HG03442 (cell line): ENCODE measurements around the gene UBR3.

Experiments
- ATAC-seq: cut with Tn5 transposase; IDR thresholded peaks from one replicate; pipeline ENCODE4 v1.9.1; 2021; ENCODE audit warnings: mild to moderate bottlenecking, moderate library complexity; ENCODE audit not compliant: unreplicated experiment

UBR3 gene

DNA sequence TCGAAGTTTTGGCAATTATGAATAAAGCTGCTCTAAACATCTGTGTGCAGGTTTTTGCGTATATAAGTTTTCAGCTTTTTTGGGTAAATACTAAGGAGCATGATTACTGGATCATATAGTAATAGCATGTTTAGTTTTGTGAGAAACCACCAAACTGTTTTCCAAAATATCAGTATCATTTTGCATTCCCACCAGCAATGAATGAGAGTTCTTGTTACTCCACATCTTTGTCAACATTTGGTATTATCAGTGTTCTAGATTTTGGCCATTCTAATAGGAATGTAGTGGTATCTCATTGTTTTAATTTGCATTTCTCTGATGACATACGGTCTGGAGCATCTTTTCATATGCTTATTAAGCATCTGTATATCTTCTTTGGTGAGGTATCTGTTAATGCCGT, 207.3 kb downstream of the UBR3 start:
- ATAC-seq: no peak

DNA sequence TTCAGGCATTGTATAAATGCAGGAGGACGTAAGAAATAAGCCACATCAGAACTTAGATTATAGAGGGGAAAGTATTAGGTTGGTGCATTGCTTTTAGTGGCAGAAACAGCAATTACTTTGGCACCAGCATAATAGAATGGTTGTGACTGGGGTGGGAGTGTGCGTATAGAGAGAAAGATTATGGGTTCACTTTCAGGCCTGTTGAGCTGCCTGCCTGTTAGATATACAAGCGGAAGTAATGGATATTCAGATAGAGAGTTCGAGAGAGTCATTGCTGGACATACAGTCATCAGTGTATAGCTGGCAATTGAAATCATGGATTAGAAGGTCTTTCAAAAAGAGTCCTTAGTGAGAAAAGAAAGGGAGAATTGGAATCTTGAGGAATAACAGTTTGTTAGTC, 211.5 kb downstream of the UBR3 start:
- no peak for ATAC-seq

DNA sequence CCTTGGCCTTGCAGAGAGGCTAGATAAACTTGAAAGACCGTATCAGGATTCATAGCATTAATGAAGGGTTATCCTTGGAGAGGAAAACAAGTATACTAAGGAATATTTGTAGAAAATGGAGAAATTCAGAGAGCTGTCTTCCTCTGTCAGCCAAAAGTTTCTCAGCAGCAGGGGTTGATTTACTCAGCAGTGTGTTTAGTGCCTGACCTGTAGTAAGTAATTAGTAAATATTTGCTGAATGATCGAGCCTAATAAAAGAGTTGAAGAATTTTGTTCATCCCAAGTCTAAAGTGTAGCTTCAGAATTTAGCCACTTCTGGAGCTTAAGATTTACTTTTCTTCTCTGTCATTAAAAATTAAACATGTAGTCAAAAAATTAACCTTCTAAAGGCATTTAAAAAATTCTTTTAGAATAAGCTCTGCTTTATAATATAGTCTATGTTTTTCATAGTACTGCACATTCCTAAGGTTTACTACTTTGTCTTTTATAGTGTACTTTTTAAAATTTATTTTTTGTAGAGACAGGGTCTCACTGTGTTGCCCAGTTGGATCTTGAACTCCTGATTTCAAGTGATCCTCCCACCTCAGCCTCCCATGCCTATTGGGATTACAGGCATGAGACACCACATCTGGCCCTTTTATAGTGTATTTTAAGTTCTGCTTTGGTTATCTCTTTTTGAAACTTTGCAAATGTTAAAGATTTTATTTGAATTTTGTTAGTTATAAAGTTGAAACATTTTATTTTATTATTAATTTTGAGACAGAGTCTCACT, 212.3 kb downstream of the UBR3 start:
- no peak for ATAC-seq

DNA sequence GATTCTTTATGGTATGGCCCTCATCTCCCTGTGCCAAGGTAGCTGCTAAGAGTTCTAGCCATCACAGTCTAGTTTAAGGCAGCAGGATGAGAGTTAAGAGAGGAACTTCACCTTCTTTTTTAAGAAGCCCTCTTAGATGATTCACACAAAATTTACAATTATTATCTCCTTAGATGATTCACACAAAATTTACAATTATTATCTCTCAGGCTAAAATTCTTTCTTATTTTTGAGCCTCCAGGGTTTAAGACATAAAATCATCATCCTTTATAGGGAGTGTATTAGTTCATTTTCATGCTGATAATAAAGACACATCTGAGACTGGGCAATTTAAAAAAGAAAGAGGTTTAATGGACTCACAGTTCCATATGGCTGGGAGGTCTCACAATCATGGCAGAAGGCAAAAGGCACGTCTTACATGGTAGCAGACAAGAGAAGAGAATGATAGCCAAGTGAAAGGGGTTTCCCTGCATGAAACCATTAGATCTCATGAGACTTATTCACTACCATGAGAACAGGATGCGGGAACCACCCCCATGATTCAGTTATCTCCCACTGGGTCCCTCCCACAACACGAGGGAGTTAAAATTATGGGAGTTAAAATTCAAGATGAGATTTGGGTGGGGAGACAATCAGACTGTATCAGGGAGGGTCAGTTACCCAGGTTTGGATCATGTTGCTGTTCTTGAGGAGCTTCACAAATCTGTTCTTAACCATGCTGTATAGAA, 217.7 kb downstream of the UBR3 start:
- ATAC-seq: no peak

DNA sequence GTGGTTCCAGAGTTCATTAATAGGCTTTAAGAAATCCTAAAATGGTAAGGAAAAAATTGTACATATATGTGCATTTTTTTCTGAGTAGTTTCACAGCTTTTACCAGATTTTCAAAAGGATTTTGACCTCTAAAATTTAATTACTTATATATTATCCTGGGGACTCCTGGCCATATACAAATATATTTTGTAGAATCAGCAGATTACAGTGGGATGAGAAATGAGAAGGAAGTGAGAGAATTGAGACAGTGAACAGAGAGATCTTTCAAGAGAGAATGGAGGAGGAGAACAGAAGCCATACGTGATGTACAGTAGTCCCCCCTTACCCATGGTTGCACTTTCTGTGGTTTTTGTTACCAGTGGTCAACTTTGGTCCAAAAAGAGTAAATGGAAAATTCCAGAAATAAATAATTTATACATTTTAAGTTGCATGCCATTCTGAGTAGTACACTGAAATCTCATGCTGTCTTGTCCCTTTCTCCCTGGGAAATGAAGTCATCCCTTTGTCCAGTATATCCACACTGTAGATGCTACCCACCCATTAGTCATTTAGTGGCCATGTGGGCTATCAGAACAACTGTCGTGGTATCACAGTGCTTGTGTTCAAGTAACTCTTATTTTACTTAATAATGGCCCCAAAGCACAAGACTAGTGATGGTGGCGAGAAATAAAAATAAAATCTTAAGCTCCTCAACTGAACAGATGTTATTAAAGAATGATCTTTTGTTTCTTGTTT, 220.2 kb downstream of the UBR3 start:
- ATAC-seq: no peak

DNA sequence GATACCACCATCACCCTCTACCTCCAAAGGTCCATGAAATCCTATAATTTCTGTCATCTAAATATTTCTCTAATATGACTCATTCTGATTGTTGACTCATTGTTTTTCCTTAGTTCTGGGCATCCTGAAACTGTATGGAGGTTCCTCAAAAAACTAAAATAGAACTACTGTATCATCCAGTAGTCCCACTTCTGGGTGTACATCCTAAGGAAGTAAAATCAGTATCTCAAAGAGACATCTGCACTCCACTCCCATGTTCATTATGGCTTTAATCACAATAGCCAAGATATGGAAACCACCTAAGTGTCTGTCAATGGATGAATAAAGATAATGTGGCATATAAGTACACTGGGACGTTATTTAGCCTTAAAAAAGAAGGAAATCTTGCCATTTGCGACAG, 224.9 kb downstream of the UBR3 start:
- no peak for ATAC-seq

DNA sequence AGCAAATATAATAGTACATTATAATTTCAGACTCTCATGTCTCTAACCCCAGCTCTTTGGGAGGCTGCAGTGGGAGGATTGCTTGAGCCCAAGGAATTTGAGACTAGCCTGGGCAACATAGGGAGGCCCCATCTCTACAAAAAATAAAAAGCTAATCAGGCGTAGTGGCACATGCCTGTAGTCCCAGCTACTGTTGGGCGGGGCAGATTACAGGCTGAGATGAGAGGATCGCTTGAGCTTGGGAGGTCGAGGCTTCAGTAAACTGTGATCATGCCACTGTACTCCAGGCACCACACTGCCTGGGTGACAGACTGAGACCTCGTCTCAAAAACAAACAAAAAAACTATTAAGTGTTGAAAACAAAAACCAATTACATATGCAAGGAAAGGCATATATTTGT, 227.7 kb downstream of the UBR3 start:
- no peak for ATAC-seq

DNA sequence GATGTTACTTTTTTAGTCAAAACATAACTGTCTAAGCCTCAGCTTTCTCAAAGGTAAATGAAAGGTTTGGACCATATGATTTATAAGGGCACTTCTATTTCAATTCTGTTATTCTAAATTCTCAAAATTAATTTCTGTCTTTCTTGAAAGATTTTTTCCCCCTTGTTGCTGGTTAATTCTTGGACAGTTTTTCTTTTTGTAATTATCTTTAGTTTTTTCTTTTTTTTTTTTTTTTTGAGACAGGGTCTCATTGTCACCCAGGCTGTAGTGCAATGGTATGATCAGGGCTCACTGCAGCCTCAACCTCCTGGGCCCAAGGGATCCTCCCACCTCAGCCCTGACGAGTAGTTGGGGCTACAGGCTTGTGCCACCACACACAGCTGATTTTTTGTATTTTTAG, 229.6 kb downstream of the UBR3 start:
- ATAC-seq: no peak

DNA sequence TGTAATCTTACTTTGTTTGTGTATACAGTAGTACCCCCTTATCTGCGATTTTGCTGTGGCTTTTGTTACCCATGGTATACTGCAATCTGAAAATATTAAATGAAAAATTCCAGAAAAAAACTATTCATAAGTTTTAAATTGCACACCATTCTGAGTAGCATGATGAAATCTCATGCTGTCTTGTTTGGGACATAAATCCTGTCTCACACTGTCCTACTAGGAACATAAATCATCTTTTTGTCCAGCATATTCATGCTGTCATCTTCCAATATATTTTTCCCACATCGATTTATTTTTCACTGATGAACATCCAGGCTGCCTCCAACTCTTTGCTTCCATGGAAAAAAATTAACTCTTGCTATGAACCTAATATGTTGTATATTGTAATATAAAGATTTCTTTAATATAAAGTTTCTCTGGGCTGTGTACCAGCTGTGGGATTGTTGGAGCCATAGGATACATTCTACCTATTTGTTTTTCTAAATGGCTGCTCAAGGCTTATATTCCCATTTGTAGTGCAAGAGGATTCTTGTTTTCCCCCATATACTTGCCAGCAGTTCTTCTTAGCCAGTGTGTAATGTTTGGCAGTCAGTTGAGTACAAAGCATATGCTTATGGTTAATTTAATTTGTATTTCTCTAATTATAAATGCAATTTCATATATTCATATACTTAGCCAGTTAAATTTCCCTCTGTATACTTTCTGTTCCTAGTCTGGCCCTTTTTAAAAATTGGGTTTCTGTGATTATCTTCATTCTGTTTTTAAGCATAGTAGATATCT, 236.4 kb downstream of the UBR3 start:
- ATAC-seq: no peak

DNA sequence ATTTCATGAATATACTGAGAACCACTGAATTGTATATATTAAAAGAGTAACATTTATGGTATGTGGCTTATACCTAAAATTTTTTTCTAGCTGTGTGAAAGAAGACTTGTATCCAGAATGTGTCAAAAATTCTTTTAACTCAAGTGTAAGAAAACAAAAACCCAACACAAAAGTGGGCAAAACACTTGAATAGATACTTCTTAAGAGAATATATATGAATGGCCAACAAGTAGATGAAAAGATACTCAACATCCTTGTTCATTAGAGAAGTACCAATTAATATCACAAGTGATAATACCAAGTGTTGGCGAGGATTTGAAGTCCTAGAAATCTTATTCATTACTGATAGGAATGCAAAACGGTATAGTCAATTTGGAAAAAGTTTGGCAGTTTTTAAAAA, 243.5 kb downstream of the UBR3 start:
- ATAC-seq: no peak

DNA sequence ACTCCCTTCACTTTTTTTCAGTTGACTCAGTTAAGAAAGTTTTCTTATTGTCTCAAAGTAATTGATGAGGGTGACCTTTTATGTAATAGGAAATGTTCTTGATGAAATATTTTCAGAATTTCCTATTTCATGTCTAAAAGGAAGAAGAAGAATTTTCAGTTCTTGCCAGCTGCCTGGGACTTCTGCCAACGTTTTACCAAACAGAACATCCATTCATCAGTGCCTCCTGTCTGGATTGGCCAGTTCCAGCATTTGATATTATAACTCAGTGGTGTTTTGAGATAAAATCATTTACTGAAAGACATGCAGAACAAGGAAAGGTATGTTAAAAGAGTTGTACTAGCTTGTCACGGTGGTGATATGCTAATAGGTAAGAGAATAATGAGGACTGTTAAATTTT, 246.0 kb downstream of the UBR3 start:
- ATAC-seq: no peak

DNA sequence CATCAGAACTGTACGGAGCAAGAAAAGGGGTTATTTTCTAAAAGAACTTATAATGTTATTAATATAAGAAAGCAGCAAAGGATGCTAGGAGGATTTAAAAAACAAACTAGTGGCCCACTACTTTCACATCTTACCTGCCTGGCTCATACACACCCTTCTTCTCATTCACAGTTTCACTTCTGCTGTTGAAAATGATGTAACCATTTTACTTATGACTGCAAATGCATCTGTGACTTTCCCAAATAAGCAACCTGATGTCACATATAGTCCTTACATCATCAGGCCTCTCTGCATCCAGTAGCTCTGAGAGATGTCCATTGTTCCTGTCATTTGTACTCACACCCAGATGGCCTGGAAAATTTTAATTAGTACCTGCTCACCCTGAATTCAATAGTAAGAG, 248.9 kb downstream of the UBR3 start:
- ATAC-seq: no peak

DNA sequence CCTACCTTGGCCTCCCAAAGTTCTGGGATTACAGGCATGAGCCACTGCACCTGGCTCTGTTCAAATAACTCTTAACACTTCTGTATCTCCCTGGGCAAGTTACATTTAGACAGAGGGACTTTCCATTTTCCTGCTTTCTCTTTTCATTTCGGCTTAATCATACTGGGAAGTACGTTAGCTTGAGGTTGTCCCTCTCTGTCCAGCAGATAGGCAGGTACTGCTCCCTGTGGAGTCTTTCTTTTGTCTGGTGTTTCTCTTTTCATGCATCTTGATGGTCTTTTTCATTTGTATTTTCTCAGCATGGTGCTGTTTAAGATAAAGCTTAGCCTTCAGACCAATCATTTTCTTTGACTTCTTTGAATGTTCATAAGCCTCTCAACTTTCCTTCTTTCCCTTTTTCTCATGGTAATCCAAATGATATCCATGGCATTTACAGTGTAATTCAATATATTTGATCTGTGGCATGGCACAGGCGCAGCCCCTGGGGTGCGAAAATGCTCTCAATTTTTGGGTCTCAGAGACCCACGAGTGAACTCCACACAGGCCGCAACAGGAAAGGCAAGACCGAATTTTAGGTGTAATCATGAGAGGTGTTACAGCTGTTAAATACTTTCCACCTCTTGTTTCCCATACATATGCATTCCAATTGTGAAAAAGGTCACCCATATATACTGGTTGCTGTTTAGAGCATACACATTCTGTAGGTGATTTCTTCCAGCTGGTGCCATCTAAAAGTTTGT, 250.7 kb downstream of the UBR3 start:
- ATAC-seq: no peak

DNA sequence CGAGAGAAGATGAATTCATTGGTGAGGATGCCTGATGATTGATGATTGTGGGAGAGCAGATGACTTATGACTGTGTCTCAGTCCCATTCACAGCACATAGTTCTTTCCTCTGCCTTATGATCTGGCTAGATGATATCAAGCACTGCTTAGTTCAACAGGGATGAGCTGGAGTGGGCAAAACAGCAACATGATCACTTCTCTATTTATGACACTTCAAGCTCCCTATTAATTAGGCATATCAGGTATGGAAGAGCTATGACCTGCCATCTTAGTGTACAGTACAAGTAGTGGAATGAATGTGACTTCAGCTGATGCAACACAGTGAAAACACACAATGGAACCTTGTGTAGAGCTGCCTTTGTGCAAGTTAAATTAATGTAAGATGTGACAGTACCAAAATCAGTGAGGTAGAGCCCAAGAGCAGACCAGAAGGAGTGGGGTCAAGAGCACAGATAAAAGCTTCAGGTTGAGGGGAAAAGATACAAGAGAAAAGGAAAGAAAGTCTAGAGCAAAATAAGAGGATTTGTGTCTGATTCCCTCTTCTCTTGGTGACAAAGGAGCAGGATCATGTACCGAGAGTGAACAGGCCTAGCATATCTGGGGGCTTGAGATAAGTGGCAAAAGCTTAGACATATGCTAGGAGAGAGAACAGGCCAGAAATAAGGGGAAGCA, 257.7 kb downstream of the UBR3 start:
- no peak for ATAC-seq

DNA sequence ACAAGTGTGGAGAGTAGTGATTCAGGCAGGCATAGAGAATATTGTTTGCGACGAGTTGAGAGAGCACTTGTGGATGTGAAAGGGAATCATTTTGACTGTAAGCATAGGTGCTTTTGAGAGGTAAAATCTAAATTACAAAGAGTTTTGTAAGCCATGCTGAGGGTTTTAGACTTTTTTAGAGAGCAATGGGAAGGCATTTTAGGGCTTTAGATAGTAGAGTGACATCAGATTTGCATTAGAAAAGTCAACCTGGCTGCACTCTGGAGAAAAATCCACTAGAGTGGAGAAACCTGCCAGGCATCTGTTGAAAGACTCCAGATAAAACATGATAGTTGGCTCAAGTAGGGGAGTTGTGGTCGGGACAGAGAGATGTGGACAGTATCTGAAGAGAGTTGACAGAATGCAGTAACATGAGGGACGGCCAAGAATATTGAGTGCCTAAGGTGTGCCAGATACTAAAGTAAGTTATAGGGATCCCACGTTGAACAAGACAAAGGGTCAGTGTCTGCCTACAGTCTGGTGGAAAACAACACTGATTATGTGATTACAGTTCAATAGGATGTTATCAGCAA, 258.9 kb downstream of the UBR3 start:
- ATAC-seq: no peak

DNA sequence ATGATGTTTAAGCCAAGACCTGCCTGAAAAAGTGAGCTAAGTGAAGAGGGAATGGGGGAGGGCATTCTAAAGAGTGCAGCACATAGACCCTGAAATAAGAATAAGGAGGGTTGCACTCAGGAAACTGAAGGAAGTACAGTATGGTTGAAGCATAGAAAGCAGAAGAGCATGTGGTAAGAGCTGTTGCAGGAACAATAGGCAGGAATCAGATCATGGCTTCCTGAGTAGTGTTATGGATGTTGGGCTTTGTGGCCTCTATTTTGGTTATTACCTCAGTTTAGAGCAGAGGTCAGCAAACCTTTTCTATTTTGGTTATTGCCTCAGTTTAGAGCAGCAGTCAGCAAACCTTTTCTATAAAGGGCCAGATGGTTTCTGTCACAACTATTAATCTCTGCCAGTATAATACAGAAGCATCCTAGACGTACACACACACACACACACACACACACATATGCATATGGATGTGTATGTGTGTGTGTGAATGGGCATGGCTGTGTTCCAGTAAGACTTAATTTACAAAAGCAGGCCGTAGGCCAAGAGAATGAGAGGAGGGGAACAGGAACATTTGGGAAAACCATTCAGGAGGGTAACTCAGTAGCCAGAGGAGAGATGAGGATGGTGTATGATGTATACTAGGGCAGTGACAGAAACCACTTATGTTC, 259.6 kb downstream of the UBR3 start:
- ATAC-seq: no peak

DNA sequence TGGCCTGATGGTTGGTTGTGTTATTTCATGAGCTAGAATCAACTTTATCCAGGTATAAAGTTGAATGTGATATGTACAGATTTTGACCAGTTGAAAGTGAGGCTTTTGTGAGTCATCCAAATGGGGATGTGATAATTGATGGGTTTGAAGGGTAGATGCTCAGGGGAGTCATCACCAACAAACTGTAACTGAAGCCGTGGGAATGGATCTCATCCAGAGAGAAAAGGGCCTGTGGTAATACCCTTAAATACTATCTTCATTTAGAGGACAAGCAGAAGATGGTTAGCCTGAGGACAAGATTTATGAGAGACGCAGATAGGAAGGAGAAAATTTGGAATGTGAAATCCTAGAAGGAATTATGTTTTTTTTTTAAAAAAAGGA, 260.1 kb downstream of the UBR3 start:
- no peak for ATAC-seq

DNA sequence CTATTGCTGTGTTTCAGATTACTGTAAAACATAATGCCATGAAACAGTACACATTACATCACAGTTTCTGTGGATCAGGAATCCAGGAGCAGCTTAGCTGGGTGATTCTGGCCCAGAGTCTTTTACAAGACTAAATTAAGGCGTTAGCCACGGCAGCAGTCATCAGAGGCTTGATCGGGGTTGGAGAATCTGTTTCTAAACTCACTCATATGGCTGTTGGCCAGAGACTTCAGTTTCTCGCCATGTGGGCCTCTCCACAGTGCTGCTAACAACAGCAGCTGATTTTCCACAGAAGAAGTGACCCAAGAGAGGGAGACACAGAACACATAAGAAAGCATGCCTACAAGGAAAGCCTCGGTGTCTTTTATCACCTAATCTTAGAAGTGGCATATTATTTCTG, 261.5 kb downstream of the UBR3 start:
- ATAC-seq: no peak

DNA sequence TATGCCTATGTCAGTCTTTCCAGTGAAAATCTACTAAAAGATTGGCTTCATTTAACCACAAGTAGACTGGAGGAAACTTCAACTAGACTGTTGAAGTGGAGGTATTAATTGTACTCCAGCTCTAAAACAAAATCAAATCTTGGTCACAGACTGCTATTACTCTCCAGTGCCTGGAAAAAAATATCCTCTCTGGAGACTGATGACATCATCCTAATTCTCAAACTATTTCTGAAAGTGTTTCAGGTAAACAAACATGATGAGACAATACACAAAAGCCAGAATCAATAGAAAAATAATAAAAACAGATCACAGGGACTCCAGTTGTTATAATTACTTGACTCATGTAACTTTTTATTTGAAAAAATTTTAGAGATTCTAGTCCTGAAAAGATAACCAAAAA, 263.0 kb downstream of the UBR3 start:
- ATAC-seq: no peak
